ENCODE data around the gene TPST2.

The TPST2 gene

DNA sequence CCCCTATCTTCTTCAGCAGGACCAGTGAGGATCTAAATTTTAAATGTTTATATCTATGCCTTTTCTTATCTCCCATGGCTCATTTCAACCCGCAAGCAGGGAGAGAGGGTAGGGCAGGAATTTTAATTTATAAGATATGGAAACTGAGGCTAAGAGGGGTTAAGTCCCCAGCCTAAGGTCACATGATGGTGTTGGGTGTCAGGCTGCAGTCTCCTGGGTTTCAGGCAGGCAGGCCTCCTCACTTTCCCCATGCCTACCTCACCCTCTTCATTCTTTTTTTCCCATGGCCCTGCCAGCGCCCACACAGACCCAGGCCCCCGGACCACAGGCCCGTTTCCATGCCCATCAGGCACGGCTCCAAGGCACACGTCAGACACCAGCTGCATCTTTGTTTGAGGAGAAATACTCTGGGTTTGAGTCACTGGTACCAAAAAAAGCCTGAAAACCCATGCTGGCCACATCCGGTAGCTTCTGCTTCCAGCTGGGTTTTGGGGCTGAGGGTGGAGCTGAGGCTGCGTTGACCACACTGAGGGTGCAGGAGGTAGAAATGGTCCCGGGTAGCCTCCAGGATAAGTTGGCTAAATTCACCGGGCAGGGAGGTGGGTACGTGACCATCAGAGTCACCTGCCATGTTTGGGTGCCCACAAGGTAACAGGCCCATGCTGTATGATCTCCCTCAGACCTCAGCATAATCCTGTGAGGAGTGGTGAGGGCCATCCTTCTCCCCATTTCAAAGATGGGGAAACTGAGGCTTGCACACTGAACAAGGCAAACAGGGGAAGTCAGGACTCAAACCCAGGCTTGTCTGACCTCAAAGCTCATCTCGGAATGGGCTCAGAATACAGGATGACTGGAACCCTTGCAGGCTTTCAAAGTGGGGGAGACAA, 20.4 kb upstream of the TPST2 start:
- no peak overlapping the region for H3K4me3 ChIP-seq (ENCODE audit: low read depth, low read length)
- no peaks in the 10 kb centered on the region for H3K36me3 ChIP-seq (ENCODE audit: control insufficient read depth, insufficient read depth, low read length)
- no peaks in the 10 kb centered on the region for H3K9me3 ChIP-seq (ENCODE audit: control insufficient read depth, insufficient read depth, low read depth, low read length)
- H3K9ac ChIP-seq (ENCODE audit: low read length), result no peak overlapping the region
- H3K27ac ChIP-seq (ENCODE audit: low read depth, low read length), result no peak overlapping the region
- peaks cover 48% of the 10 kb centered on the region for H3K4me1 ChIP-seq (ENCODE audit: control insufficient read depth, insufficient read depth, low read length)
- H3K27me3 ChIP-seq (ENCODE audit: control insufficient read depth, insufficient read depth, low read length), result peaks cover 16% of the 10 kb centered on the region

DNA sequence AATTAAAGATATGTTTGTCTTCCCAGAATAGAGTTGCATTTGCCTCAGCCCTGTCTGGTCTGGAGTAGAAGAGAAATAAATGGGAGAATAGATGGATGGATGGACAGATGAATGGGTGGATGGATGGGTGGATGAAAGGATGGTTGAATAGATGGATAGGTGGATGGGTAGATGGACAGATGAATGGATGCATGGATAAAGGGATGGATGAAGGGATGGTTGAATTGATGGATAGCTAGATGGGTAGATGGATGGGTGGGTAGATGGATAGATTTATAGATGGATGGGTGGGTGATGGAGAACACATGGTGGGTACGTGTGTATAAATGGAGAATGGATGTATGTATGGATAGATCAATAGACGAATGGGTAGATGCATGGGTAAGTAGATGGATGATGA, 19.4 kb upstream of the TPST2 start:
- H3K27ac ChIP-seq (ENCODE audit: low read depth, low read length), result no peak overlapping the region
- no peak overlapping the region for H3K4me3 ChIP-seq (ENCODE audit: low read depth, low read length)
- peaks cover 12% of the 10 kb centered on the region for H3K27me3 ChIP-seq (ENCODE audit: control insufficient read depth, insufficient read depth, low read length)
- H3K9me3 ChIP-seq (ENCODE audit: control insufficient read depth, insufficient read depth, low read depth, low read length), result no peaks in the 10 kb centered on the region
- no peak overlapping the region for H3K9ac ChIP-seq (ENCODE audit: low read length)
- peaks cover 38% of the 10 kb centered on the region for H3K4me1 ChIP-seq (ENCODE audit: control insufficient read depth, insufficient read depth, low read length)
- H3K36me3 ChIP-seq (ENCODE audit: control insufficient read depth, insufficient read depth, low read length), result no peaks in the 10 kb centered on the region

DNA sequence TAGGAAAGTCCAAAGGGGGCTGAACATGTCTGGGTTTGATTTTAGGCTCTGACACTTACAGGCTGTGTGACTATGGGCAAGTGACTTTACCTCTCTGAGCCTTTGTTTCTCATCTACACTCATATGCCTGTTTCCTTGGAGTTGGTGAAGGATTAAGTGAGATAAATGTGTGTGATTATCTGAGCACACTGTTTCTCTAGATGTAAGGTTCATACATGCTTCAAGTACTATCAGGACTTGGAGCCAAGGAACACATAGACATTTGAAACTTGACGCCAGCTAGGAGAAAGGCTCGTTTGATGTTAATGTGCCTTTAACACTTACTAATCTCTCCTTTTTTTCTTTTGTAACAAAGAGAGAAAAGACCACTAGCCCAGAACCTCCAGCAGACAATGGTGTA, 18.2 kb upstream of the TPST2 start:
- Histone ChIP-seq H3K4me3 (ENCODE audit: low read depth, low read length) (no peak overlapping the region), H3K27ac (ENCODE audit: low read depth, low read length) (no peak overlapping the region), H3K36me3 (ENCODE audit: control insufficient read depth, insufficient read depth, low read length) (no peaks in the 10 kb centered on the region), H3K9me3 (ENCODE audit: control insufficient read depth, insufficient read depth, low read depth, low read length) (no peaks in the 10 kb centered on the region), H3K4me1 (ENCODE audit: control insufficient read depth, insufficient read depth, low read length) (peaks cover 35% of the 10 kb centered on the region), H3K9ac (ENCODE audit: low read length) (no peak overlapping the region), H3K27me3 (ENCODE audit: control insufficient read depth, insufficient read depth, low read length) (peaks cover 11% of the 10 kb centered on the region)

- Histone ChIP-seq H3K9ac (ENCODE audit: low read length) (no peak overlapping the region), H3K27ac (ENCODE audit: low read depth, low read length) (no peak overlapping the region), H3K27me3 (ENCODE audit: control insufficient read depth, insufficient read depth, low read length) (no peaks in the 10 kb centered on the region; the same call in 1 of the 2 replicates), H3K4me1 (ENCODE audit: control insufficient read depth, insufficient read depth, low read length) (peaks cover 22% of the 10 kb centered on the region), H3K36me3 (ENCODE audit: control insufficient read depth, insufficient read depth, low read length) (no peaks in the 10 kb centered on the region), H3K9me3 (ENCODE audit: control insufficient read depth, insufficient read depth, low read depth, low read length) (no peaks in the 10 kb centered on the region), H3K4me3 (ENCODE audit: low read depth, low read length) (no peak overlapping the region)
Measured at GRCh38 chr22:26606611-26607010, 16.7 kb upstream of the TPST2 start.

DNA sequence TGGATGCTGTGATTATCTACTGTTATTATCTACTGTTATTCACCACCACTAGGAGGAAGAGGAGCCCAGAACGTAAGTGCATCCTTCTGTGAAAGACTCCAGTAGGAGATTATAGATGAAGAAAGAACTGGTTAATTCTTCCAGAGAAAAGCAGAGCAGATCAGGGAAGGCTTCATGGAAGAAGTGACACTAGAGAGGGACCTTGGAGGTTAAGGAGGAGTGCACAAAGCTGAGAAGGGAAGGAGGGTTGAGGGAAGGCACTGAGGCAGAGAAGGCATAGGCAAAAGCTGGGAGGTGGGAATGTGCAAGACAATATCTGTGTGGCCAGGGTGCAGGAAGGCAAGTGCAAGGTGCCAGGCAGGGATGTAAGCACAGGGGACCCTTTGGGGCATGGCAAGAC, 14.4 kb upstream of the TPST2 start:
- Histone ChIP-seq H3K9ac (ENCODE audit: low read length) (no peak overlapping the region), H3K9me3 (ENCODE audit: control insufficient read depth, insufficient read depth, low read depth, low read length) (no peaks in the 10 kb centered on the region), H3K27ac (ENCODE audit: low read depth, low read length) (no peak overlapping the region), H3K27me3 (ENCODE audit: control insufficient read depth, insufficient read depth, low read length) (no peaks in the 10 kb centered on the region), H3K4me1 (ENCODE audit: control insufficient read depth, insufficient read depth, low read length) (peaks cover 31% of the 10 kb centered on the region), H3K36me3 (ENCODE audit: control insufficient read depth, insufficient read depth, low read length) (no peaks in the 10 kb centered on the region), H3K4me3 (ENCODE audit: low read depth, low read length) (no peak overlapping the region)

- H3K4me1 ChIP-seq (ENCODE audit: control insufficient read depth, insufficient read depth, low read length), result peaks cover 12% of the 10 kb centered on the region; the same call in 1 of the 2 replicates
- H3K4me3 ChIP-seq (ENCODE audit: low read depth, low read length), result no peak overlapping the region
- H3K9ac ChIP-seq (ENCODE audit: low read length), result no peak overlapping the region
- no peaks in the 10 kb centered on the region for H3K27me3 ChIP-seq (ENCODE audit: control insufficient read depth, insufficient read depth, low read length)
- no peak overlapping the region for H3K27ac ChIP-seq (ENCODE audit: low read depth, low read length)
- H3K36me3 ChIP-seq (ENCODE audit: control insufficient read depth, insufficient read depth, low read length), result no peaks in the 10 kb centered on the region
- H3K9me3 ChIP-seq (ENCODE audit: control insufficient read depth, insufficient read depth, low read depth, low read length), result no peaks in the 10 kb centered on the region
Measured at GRCh38 chr22:26602127-26602526, 12.2 kb upstream of the TPST2 start.

- Histone ChIP-seq H3K4me1 (ENCODE audit: control insufficient read depth, insufficient read depth, low read length) (peaks cover 12% of the 10 kb centered on the region; the same call in 1 of the 2 replicates), H3K36me3 (ENCODE audit: control insufficient read depth, insufficient read depth, low read length) (no peaks in the 10 kb centered on the region), H3K4me3 (ENCODE audit: low read depth, low read length) (no peak overlapping the region), H3K27me3 (ENCODE audit: control insufficient read depth, insufficient read depth, low read length) (no peaks in the 10 kb centered on the region), H3K27ac (ENCODE audit: low read depth, low read length) (no peak overlapping the region), H3K9ac (ENCODE audit: low read length) (no peak overlapping the region), H3K9me3 (ENCODE audit: control insufficient read depth, insufficient read depth, low read depth, low read length) (no peaks in the 10 kb centered on the region)
Measured at GRCh38 chr22:26601726-26602125, 11.8 kb upstream of the TPST2 start.

DNA sequence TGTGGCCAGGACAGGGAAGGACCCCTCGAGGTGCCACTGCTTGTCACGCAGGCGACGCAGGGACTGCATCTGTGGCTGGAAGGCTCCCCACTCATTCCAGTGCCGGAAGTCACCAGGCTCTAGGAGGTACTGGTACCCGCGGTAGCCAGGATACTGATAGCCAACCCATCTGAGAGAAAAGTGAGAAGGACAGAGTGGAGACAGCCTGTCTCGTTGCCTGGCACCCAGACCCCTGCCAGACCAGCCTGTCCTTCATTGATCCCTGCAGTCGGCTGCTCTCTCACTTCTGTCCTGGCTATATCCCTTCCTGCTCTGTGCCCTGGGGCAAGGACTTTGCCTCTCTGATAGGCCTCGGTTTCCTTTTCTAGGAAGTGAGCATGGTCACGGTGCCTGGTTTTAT, 9.6 kb upstream of the TPST2 start:
- H3K4me1 ChIP-seq (ENCODE audit: control insufficient read depth, insufficient read depth, low read length), result peaks cover 12% of the 10 kb centered on the region; the same call in 1 of the 2 replicates
- no peak overlapping the region for H3K27ac ChIP-seq (ENCODE audit: low read depth, low read length)

GRCh38 chr22:26597480-26597879, 7.5 kb upstream of the TPST2 start:
- Histone ChIP-seq H3K9ac (ENCODE audit: low read length) (no peak overlapping the region), H3K4me1 (ENCODE audit: control insufficient read depth, insufficient read depth, low read length) (peaks cover 15% of the 10 kb centered on the region; the same call in 1 of the 2 replicates), H3K36me3 (ENCODE audit: control insufficient read depth, insufficient read depth, low read length) (no peaks in the 10 kb centered on the region), H3K4me3 (ENCODE audit: low read depth, low read length) (no peak overlapping the region), H3K27me3 (ENCODE audit: control insufficient read depth, insufficient read depth, low read length) (no peaks in the 10 kb centered on the region), H3K27ac (ENCODE audit: low read depth, low read length) (no peak overlapping the region), H3K9me3 (ENCODE audit: control insufficient read depth, insufficient read depth, low read depth, low read length) (no peaks in the 10 kb centered on the region)

More for the DNA sequence above, 9.6 kb upstream of the TPST2 start:
- Histone ChIP-seq H3K36me3 (ENCODE audit: control insufficient read depth, insufficient read depth, low read length) (no peaks in the 10 kb centered on the region), H3K4me3 (ENCODE audit: low read depth, low read length) (no peak overlapping the region), H3K27me3 (ENCODE audit: control insufficient read depth, insufficient read depth, low read length) (no peaks in the 10 kb centered on the region), H3K9ac (ENCODE audit: low read length) (no peak overlapping the region), H3K9me3 (ENCODE audit: control insufficient read depth, insufficient read depth, low read depth, low read length) (no peaks in the 10 kb centered on the region)

DNA sequence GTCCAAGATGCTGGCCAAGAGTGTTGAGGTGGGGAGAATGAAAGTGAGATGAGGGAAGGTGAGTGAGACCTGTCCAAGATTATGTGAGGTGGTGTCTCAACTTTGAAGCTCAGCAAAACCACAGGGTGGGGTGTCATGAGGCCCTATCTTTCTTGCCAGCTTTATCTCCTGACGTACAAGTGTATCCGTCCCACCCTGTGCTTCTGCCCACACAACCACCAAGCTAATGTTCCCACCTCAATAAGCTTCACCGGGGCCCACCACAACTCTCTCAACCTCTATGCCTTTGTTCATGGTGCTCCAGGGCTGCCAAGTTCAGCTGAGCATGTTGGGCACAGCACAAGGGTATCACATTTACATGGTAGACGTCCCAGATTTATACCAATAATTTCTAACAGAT, 7.1 kb upstream of the TPST2 start:
- no peak overlapping the region for H3K4me3 ChIP-seq (ENCODE audit: low read depth, low read length)
- H3K36me3 ChIP-seq (ENCODE audit: control insufficient read depth, insufficient read depth, low read length), result no peaks in the 10 kb centered on the region
- H3K4me1 ChIP-seq (ENCODE audit: control insufficient read depth, insufficient read depth, low read length), result peaks cover 15% of the 10 kb centered on the region; the same call in 1 of the 2 replicates
- H3K27me3 ChIP-seq (ENCODE audit: control insufficient read depth, insufficient read depth, low read length), result no peaks in the 10 kb centered on the region
- no peak overlapping the region for H3K27ac ChIP-seq (ENCODE audit: low read depth, low read length)
- H3K9me3 ChIP-seq (ENCODE audit: control insufficient read depth, insufficient read depth, low read depth, low read length), result no peaks in the 10 kb centered on the region
- H3K9ac ChIP-seq (ENCODE audit: low read length), result no peak overlapping the region

- Histone ChIP-seq H3K27ac (ENCODE audit: low read depth, low read length) (no peak overlapping the region), H3K9ac (ENCODE audit: low read length) (no peak overlapping the region), H3K36me3 (ENCODE audit: control insufficient read depth, insufficient read depth, low read length) (0 out of 2 replicates have a peak, but pooled peaks cover under 1% of the 10 kb centered on the region), H3K4me3 (ENCODE audit: low read depth, low read length) (no peak overlapping the region), H3K9me3 (ENCODE audit: control insufficient read depth, insufficient read depth, low read depth, low read length) (no peaks in the 10 kb centered on the region), H3K4me1 (ENCODE audit: control insufficient read depth, insufficient read depth, low read length) (peaks cover 12% of the 10 kb centered on the region), H3K27me3 (ENCODE audit: control insufficient read depth, insufficient read depth, low read length) (no peaks in the 10 kb centered on the region)
Measured at GRCh38 chr22:26593763-26594162, 3.8 kb upstream of the TPST2 start.

Data from HUES6 (cell line).